Lower lobe of right lung (tissue), 2 donors: ENCODE results near the gene FAM110A. TPM values are rescaled to one million over a fixed set of nuclear protein-coding genes. Genes with fewer than 3 reads are reported as not detected.
"Not testable (repeated sequence)": the region's sequence is repeated elsewhere in the genome, so short reads cannot be mapped to it uniquely, and the experiment has no call there.

Experiments used
- ATAC-seq, 2 donors: fragments of 200-7000 bp; cut with Tn5 transposase; one replicate each; pipeline ENCODE4 v1.9.1; 2020 to 2022; ENCODE audit warnings: mild to moderate bottlenecking in 2 of 2, moderate library complexity in 2 of 2
- DNase-seq: peaks from one replicate; pipeline ENCODE4 v3.0.0-alpha.2; 2020
- H3K27ac ChIP-seq: fragments of 200-600 bp; one replicate; pipeline ENCODE4 v1.8.0; 2022
- H3K27me3 ChIP-seq: fragments of 200-600 bp; one replicate; pipeline ENCODE4 v1.8.0; 2022; ENCODE audit warnings: low read depth
- H3K36me3 ChIP-seq: fragments of 200-600 bp; one replicate; pipeline ENCODE4 v1.8.0; 2022; ENCODE audit warnings: mild to moderate bottlenecking
- H3K4me1 ChIP-seq: fragments of 200-600 bp; one replicate; pipeline ENCODE4 v1.8.0; 2022
- H3K4me3 ChIP-seq: fragments of 200-600 bp; one replicate; pipeline ENCODE4 v1.8.0; 2022; ENCODE audit warnings: mild to moderate bottlenecking
- H3K9me3 ChIP-seq: fragments of 200-600 bp; one replicate; pipeline ENCODE4 v1.8.0; 2022
- intact Hi-C: fragments of 100-400 bp; cut with DNase I; formaldehyde crosslinking; loops from one replicate; pipeline ENCODE4 v1.11.0; 2022
- total RNA-seq: library from RNA; stranded (reverse); fragmentation: NEBNext Ultra II Directional; extraction: Animal tissue kit (Norgen Biotek cat#: 25700); gene quantifications from one replicate; pipeline ENCODE4 v1.2.1, GENCODE V29; 2021
- TF ChIP-seq, protein P1 (sequence below): fragments of 200-600 bp; IDR thresholded peaks from one replicate; pipeline ENCODE4 v1.8.0; 2022; ENCODE audit warnings: antibody characterized with exemption, mild to moderate bottlenecking
- donor health status: DM: no; HTN: yes; CAD: no; lungs with severe emphysema.

The FAM110A gene
- total RNA-seq, 1 donor from 2014 or later = 21.4 TPM

DNA sequence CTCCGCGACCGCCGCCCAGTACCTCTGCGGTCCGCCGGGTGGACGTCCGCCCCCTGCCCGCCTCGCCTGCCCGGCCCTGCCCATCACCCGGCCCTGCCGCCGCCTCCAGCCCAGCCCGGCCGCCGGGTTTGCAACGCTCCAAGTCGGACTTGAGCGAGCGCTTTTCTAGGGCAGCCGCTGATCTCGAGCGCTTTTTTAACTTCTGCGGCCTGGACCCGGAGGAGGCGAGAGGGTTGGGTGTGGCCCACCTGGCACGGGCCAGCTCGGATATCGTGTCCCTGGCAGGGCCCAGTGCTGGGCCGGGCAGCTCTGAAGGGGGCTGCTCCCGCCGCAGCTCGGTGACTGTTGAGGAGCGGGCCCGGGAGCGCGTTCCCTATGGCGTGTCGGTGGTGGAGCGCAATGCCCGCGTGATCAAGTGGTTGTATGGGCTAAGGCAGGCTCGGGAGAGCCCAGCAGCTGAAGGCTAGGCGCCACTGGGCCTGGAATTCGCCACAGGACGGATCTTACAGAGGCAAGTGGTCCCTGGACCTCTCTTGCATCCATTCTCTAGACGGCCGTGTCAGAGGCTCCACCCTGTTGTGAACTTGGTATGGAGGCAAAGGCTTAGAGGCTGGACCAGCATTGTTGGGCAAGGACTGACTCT lies 11.8 kb downstream of the FAM110A start:
- H3K9me3 ChIP-seq = no peaks in the 10 kb centered on the region
- intact Hi-C loops = no loop called here
- DNase-seq (no peak), ATAC-seq (no peak)
- peaks cover 8% of the 10 kb centered on the region for H3K27me3 ChIP-seq
- H3K4me3 ChIP-seq = peak overlapping the region; percentile 53
- TF ChIP-seq, protein P1, sequence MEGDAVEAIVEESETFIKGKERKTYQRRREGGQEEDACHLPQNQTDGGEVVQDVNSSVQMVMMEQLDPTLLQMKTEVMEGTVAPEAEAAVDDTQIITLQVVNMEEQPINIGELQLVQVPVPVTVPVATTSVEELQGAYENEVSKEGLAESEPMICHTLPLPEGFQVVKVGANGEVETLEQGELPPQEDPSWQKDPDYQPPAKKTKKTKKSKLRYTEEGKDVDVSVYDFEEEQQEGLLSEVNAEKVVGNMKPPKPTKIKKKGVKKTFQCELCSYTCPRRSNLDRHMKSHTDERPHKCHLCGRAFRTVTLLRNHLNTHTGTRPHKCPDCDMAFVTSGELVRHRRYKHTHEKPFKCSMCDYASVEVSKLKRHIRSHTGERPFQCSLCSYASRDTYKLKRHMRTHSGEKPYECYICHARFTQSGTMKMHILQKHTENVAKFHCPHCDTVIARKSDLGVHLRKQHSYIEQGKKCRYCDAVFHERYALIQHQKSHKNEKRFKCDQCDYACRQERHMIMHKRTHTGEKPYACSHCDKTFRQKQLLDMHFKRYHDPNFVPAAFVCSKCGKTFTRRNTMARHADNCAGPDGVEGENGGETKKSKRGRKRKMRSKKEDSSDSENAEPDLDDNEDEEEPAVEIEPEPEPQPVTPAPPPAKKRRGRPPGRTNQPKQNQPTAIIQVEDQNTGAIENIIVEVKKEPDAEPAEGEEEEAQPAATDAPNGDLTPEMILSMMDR = no peak
- H3K36me3 ChIP-seq = peaks cover 4% of the 10 kb centered on the region
- H3K4me1 ChIP-seq = peaks cover 65% of the 10 kb centered on the region
- H3K27ac ChIP-seq = peak overlapping the region; percentile 28

- H3K27ac ChIP-seq = peak overlapping the region; percentile 28
- TF ChIP-seq, protein P1 = no peak
- H3K4me3 ChIP-seq = peak overlapping the region; percentile 53
- no peak for ATAC-seq
- H3K27me3 ChIP-seq = peaks cover 6% of the 10 kb centered on the region
- intact Hi-C loops = no loop called here
- H3K36me3 ChIP-seq = peaks cover 4% of the 10 kb centered on the region
- peak; percentile 56 for DNase-seq
- peaks cover 59% of the 10 kb centered on the region for H3K4me1 ChIP-seq
- H3K9me3 ChIP-seq = no peaks in the 10 kb centered on the region
Measured at GRCh38 chr20:845941-846893, 12.7 kb downstream of the FAM110A start.

DNA sequence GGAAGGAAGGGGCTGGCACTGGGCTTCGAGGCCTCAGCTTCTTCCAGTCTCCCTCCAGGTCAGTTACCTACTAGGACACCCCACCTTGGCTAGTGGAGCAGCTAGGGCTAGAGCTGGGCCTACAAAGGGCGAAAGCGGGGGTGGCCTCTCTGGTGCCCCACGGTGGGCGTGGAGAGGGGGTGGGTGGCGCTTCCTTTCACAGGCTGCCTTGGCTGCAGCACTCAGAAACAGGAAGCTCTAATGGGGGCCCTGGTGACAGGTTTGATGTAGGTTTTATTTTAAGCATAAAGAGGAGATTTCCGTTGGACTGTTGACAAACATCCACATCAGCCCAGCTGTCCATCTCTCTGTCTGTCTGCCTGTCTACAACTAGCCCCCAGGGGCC lies 13.4 kb downstream of the FAM110A start:
- TF ChIP-seq, protein P1 = no peak
- DNase-seq = peak; percentile 63
- ATAC-seq = no peak
- no peaks in the 10 kb centered on the region for H3K9me3 ChIP-seq
- H3K4me1 ChIP-seq = peaks cover 52% of the 10 kb centered on the region
- no peak overlapping the region for H3K27ac ChIP-seq
- peaks cover 4% of the 10 kb centered on the region for H3K36me3 ChIP-seq
- no peaks in the 10 kb centered on the region for H3K27me3 ChIP-seq
- intact Hi-C loops = no loop called here
- peak overlapping the region; percentile 29 for H3K4me3 ChIP-seq

DNA sequence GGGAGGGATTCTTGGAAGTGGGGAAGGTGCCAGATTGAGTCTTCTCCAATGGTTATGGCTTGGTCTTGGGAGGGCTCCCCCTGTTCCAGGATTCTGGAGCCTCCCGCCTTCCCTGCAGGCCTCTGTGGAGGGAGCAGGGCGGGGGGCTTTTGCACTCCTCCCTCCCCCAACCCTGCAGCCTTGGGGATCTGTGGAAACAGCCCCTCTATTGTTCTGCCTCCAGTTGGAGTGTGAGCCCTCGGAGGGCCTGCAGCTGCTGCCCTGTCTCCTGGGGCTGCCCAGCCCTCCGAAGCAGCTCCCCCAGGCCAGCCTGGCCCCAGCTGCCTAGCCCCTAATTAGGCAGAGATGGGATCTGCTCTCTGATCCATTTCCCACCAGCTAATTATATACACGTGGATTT lies 14.7 kb downstream of the FAM110A start:
- no peak for DNase-seq
- intact Hi-C loops = no loop called here
- H3K4me3 ChIP-seq = no peak overlapping the region
- peaks cover 42% of the 10 kb centered on the region for H3K4me1 ChIP-seq
- peaks cover 4% of the 10 kb centered on the region for H3K36me3 ChIP-seq
- no peaks in the 10 kb centered on the region for H3K27me3 ChIP-seq
- no peaks in the 10 kb centered on the region for H3K9me3 ChIP-seq
- TF ChIP-seq, protein P1 = no peak
- H3K27ac ChIP-seq = no peak overlapping the region
- ATAC-seq = no peak

DNA sequence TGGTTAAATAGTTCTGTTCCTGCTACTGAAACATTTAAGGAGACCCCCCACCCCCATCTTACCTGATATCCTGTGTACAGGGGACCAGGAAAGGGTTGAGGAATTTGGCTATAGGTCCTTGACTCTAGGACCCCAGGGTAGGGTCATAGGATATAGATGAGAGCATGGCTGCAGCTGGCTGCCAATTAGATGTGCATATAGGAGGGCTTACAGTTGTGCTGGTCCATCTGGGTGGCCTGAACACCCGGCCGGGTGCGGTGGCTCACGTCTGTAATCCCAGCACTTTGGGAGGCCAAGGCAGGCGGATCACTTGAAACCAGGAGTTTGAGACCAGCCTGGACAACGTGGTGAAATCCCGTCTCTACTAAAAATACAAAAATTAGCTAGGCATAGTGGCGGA lies 15.2 kb downstream of the FAM110A start:
- DNase-seq, H3K4me3 ChIP-seq, intact Hi-C loops, H3K27ac ChIP-seq, H3K36me3 ChIP-seq, ATAC-seq, H3K27me3 ChIP-seq, H3K9me3 ChIP-seq: not testable (repeated sequence)
- peaks cover 37% of the 10 kb centered on the region for H3K4me1 ChIP-seq
